NCI-H1694 treated with DMSO at 0.1 percent for 48 hours (cell line): ENCODE data around the gene NOP14.
"Not testable (repeated sequence)": the region's sequence is repeated elsewhere in the genome, so short reads cannot be mapped to it uniquely, and the experiment has no call there.

Experiments used
- DNase-seq: peaks from one replicate; lab custom pipeline; 2025; lab: John Stamatoyannopoulos, UW

Gene NOP14

DNA sequence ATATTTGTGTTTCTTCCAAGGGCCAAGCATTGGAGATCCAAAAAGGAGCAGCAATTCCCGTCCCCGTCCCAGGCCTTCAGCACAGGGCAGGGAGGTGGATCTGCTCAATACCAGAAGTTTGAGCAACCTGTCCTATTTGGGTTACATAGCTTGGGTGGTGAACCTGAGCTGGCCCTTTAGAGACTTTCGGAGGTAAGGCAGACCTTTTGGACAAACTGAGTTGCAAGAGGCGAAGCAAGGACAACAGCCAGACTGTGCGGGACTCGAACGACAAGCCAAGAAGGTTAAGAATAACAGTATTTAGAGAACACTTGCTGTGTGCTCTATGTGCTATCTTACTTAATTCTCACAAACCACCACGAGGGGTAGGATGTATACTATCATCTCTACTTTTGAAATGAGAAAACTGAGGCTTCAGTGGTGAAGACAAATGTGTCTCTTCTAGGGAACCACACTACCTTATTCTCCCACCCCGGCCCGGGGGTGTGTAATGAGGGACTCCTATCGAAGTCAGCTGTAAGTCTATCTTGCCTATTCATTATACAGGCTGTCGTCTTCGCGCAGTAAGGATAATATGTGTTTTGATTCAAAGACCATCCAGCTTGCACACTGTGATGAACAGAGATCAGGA is 1.3 kb downstream of the NOP14 start:
- no peak for DNase-seq

DNA sequence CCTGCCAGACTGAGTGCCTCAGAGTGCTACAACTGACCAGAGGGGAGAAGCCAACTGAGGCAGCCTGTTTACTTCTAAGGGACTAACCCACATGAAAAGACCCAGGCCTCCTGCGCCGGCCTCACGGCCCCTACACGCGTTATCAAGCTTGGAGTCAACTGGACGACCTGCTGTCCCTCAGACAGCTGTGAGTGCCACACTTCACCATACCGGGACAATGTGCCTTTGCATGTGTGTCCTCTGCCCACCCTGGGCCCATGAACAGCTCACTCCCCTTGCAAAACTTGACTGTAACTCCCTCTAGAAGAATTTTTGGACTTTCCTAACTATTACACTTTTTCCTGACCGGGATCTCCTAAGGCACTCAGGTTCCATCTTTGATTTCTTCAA is 1.8 kb downstream of the NOP14 start:
- DNase-seq: no peak

DNA sequence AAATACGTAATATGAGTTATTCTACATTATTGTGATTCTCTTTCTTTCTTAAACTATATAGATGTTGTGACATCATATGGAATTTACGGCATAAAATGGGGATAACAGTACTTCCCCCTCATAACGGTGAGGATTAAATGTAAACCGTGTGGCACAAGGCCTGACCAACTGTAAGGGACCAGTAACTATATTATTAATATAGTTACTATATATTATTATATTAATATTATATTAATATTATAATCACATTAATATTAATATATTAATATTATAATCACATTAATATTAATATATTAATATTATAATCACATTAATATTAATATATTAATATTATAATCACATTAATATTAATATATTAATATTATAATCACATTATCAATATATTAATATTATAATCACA is 2.8 kb downstream of the NOP14 start:
- not testable (repeated sequence) for DNase-seq

DNA sequence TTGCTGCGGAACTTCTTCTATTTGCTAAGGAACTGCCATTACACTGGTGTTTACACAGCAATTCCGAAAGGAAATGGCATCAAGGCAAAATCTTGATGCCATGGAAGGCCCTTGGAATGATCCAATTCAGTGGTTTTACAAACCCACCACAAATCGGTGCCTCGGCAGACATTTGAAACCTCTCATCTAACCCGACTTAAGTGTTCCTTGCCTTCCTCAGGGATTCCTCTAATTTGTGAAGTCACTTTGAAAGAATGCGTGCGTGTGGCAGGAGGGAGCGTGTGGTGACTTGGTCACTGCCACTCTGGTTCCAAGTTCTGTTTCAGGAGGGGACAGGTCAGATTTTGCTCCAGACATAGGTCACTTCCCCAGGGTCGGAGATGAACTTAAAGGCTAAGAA is 4.8 kb downstream of the NOP14 start:
- no peak for DNase-seq

- not testable (repeated sequence) for DNase-seq
These were observed 7.8 kb downstream of the NOP14 start for GRCh38 chr4:2955186-2956044.

DNA sequence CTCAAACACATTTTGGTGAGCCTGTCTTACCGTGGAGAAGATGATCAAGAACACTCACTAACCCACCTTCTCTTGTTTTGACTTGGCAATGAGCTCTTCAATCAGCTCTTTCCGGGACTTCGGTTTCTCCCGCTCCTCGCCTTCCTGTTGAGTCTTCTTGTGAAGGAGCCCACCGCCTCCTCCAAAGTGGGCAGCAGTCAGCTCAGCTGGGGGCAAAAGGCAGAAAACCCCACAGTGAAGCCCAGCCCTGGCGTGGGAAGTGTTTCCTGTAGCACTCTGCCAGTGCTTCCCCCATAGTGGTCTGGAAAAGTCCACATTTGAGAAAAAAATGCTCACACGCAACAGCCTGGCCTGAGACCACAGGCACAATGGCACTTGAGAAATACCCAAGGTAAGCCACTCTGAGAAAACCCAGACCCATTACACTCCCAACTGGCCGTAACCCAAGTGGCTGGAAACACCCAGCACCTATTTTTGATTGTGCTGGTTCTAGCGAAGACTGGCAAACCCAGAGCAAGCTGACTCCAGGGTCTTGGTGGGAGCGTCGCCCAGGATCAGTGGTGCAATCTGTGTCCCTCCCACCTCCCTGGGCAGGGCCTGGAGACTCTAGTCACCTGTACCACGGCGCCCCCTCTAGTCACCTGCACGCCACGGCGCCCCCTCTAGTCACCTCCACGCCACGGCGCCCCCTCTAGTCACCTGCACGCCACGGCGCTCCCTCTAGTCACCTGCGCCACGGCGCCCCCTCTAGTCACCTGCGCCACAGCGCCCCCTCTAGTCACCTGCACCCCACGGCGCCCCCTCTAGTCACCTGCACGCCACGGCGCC is 8.6 kb downstream of the NOP14 start:
- DNase-seq: no peak

DNA sequence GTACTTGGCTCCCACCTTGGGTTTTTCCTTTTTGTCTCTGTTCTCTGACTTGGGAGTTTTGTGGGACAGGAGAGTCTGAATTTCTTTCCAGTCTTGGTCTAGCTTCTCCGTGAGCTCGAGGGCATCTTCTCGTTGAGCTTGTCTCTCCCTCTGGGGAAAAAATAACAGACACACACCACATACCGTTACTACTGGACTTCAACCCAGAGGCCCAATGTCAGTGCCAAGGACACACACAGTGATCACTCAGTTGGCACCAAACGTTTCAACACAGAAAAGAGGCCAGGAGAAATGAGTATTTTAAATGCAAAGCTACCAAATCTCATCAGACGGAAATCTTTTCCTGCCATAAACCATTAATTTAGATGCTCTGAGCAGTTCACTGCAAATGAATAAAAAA is 9.7 kb downstream of the NOP14 start:
- DNase-seq: no peak

- no peak for DNase-seq
These were observed 12.8 kb downstream of the NOP14 start for GRCh38 chr4:2950221-2950989.

DNA sequence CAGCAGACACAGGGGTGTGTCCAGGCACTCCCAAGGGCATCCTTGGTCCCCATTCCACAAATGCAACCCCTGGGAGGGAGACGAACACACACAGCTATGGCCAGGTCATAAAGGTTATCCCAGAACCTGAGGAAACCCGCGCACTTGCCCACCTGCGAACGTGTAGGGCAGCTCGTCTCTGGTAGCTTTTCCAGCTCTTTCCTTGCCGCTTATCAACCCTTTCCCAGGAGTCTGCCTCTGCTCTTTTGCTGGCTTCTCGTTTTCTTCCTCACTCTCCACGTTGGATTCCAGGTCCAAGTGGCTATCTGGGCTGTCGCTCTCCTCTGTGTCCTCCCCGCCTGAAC is 13.5 kb downstream of the NOP14 start:
- no peak for DNase-seq

DNA sequence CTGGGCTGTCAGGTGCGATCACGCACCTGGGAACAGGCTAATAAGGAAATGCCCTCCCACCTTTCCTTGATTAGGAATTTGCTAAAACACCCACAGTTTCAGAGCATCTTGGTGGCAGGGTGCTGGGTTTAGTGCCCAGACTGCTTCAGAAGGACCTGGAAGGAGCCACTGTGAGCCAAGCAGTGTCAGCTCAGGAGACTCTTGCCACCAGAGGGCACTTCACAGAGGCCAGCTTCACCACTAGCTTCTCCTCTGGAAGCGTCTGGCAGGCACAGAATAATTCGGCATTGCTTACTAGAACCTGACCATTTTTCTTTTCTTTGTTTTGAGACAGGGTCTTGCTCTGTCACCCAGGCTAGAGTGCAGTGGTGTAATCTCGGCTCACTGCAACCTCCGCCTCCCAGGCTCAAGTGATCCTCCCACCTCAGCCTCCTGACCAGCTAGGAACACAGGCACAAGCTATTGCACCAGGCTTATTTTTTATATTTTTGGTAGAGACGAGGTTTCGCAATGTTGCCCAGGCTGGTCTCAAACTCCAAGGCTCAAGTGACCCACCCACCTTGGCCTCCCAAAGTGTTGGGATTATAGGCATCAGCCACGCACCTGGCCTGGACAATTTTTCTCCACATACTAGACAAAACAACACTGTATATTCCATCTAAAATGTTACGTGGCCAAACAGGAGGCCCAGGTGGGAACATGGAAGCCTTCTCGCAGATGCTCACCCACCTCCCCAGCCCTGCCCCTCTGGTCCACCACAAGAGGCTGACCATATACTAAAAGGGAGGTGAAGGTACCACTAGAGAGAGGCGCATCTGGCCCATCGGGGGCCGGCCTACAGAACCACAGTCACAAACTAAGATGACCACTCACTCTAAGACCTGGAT is 14.1 kb downstream of the NOP14 start:
- no peak for DNase-seq

DNA sequence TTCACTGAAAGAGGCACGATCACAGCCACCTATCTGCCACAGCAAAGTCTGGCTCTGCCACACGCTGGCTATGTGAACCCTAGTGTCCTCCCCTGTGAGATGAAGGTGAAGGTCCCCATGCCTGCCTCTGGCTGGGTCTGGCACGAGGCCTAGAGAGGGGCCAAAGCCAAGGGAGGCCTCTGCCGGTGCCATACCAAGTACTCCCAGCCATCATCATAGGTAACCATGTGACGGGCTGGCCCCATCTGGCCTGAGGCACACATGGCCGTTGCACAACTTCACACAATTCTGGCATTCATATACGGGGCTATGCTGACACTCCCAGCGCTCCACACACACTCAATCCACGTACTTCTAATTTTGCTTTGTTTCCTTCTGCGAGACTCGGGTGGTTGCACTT is 15.3 kb downstream of the NOP14 start:
- no peak for DNase-seq

DNA sequence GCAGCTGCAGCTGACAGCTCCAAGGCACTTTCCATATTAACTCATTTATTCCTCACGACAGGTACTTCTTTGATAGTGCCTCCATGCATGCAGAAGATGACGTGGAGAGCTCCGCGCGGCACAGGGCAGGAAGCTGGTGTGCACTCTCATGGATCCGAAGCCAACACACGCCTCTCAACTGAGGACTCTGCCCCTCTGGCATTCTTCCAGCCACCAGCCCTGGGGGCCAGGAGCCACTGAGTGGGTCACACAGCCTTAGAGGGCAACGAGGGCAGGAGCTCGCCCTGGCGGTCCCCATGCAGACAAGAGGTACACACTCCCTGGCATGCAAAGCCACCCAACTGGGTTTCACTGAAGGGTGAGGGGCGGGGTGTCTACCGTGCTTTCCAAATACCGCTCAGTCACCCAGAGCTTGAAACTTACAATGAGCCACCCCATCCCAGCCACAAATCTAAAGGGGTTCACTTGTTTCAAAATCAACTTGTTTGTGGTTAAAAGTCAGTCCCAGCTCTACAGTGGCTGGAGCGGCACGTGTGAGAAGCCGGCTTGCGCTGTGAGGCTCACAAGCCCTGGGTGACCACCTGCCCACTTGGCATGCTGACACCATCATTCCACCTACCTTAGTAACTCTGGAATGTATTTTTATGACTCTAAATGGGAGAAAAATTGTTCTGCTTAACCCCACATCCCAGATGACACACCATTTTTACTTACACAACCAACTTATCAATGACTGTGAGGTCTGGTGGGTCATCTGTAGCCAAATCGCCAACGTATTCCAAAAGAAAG is 16.2 kb downstream of the NOP14 start:
- DNase-seq: no peak

DNA sequence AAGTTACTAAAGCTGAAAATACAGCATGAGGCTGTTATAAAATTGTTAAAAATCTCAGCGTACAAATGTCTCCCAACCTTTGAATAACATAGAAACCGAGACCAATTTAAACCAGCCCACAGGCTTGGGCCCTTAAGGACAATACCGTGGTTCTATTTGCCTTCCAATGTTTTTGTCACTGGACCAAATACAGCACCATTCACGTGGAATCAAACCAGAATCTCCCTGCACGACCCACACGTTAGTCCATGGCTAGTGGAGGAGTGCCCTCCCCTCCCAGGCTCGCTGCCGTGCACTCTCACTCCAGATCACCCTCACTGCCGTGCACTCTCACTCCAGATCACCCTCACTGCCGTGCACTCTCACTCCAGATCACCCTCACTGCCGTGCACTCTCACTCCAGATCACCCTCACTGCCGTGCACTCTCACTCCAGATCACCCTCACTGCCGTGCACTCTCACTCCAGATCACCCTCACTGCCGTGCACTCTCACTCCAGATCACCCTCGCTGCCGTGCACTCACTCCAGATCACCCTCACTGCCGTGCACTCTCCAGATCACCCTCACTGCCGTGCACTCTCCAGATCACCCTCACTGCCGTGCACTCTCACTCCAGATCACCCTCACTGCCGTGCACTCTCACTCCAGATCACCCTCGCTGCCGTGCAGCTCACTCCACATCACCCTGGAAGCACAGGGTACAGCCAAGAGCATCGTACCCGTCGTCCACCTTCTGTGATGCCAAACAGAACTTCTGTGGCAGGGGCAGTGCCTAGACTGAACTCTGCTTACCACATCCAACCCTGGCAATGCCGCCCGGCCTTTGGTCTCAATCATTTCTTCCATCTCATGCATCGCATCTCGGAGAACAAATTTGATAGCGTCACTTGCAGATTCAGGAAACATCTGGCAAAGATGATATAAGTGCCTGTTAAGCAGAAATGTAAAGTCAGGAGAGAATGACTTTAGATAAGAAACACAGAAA is 17.3 kb downstream of the NOP14 start:
- not testable (repeated sequence) for DNase-seq

DNA sequence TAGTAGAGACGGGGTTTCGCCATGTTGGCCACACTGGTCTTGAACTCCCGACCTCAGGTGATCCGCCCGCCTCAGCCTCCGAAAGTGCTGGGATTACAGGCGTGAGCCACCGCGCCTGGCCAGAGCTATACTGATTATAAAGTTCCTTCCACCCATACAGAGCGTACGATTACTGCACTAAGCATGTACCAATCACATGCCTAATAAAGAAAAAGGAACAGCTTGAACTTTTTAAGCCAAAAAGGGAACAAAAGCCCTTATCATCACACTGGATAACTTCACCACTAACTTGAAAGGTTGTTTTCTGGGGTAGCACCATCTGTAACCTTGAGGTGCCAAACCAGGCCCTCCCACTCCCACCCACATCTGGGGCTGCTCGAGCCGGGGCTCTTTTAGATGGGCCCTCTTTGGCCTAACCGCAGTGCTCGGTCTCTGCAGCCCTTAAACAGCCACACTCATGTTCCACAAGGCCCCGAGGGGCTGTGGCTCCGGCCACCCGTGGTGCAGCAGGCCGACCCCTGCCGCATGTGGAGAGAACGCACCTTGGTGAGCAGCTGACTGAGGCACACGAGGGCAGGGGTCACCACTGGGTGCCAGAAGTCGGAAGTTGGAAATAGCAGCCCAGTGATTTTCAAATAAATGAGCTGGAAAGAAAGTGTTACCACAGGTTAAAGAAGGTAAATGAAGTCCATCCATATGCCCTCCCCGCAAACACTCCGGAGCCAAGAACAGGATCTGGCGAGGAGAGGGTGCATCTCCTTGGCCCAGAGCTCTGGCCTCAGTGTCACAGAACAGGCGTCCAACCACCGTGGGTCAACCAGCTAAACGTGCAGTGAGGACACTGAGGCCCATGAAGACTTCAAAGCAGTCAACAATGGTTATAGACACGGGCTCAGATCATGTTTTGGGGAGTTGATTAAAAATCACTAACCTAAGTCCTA is 18.4 kb downstream of the NOP14 start:
- DNase-seq: no peak

DNA sequence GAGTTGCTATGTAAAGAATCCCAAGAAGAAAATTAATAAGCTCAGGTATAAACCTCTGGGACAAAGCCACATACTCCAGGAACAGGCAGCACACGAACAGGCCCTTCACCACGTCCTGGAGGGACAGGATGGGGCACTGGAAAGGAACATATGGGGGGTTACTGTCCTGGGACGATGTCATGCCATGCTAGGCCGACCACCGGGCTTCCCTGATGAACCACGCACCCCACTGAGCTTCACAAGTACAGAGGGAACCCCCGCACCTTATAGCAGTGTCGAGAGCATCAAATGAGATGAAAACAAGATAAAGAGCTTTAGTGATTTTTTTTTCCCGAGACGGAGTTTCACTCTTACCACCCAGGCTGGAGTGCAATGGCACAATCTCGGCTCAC is 19.1 kb downstream of the NOP14 start:
- DNase-seq: no peak

DNA sequence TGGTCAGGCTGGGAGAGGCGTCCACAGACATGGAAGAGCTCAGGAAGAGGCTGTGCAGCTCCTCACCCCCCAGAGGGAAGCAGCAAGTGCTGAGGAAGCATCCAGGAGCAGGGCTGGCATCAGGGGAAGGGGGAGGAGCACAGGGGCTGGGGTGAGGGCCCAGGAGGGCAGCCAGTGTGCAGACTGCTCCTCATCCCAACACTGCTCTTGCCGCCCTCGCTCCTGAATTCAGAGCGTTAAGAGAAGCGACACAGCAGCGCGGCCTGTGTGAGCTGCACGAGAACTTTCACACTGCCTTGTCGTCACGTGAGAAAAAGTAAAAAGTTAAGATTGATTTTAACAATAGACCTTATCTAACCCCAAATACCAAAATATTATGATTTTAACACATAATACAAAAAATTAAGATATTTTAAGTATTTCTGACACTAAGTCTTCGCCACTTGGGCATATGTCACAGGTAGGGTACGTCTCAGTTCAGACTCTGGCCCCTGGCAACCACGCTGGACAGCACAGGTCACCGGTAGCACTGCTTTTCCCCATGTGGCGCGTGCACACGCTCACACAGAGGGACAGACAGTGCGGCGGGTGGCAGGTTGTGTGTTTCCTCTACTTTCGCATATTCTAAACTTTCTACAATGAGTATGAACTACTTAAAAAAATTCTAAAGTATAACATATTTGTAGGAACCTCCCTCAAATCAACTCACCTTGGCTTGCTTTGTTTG is 19.7 kb downstream of the NOP14 start:
- no peak for DNase-seq
